H1 (cell line): ENCODE measurements around the gene LDLRAD4. TPM values are rescaled to one million over a fixed set of nuclear protein-coding genes. Genes with fewer than 3 reads are reported as not detected.

ENCODE experiments used
- CTCF ChIA-PET: fragments of 300-600 bp; sonication (Branson Sonifier 250); formaldehyde crosslinking; loops from one replicate; lab custom pipeline; 2021; ENCODE audit not compliant: partially characterized antibody; lab: Charles Lee
- POLR2A ChIA-PET: fragments of 300-600 bp; sonication (Branson Sonifier 250); formaldehyde crosslinking; loops from one replicate; lab custom pipeline; 2021; ENCODE audit warnings: inconsistent platforms; ENCODE audit not compliant: partially characterized antibody; lab: Charles Lee
- DNase-seq, 2 experiments: peaks; one replicate each; pipeline versions ENCODE4 v3.0.0 to v3.0.0-alpha.2; 2010 to 2022; ENCODE audit warnings: low spot score in 2 of 2, low read depth in 1 of 2, mixed read lengths in 1 of 2
- FAIRE-seq: peaks from 2 replicates; lab custom pipeline; 2011; peaks lifted over from hg19 to GRCh38; lab: Jason Lieb, UNC
- H2AFZ ChIP-seq: 2 replicates; pipeline ENCODE4 v1.8.1; 2012; ENCODE audit warnings: low read length, inconsistent platforms
- H2AK5ac ChIP-seq: 2 replicates; pipeline ENCODE4 v1.6.1; 2013; ENCODE audit warnings: low read depth, low read length
- H2BK120ac ChIP-seq: replicated peaks from 2 replicates; pipeline ENCODE3; 2013; ENCODE audit warnings: low read depth, low read length, inconsistent platforms
- H2BK12ac ChIP-seq: 2 replicates; pipeline ENCODE4 v1.6.1; 2013; ENCODE audit warnings: low read depth, low read length
- H2BK15ac ChIP-seq: 2 replicates; pipeline ENCODE4 v1.6.1; 2013; ENCODE audit warnings: low read length
- H2BK20ac ChIP-seq: 2 replicates; pipeline ENCODE4 v1.6.1; 2013; ENCODE audit warnings: low read length
- H2BK5ac ChIP-seq: 2 replicates; pipeline ENCODE4 v1.6.1; 2013; ENCODE audit warnings: low read depth, low read length
- H3K14ac ChIP-seq: 2 replicates; pipeline ENCODE4 v1.6.1; 2013; ENCODE audit warnings: inconsistent platforms; ENCODE audit not compliant: insufficient read length
- H3K18ac ChIP-seq: 2 replicates; pipeline ENCODE4 v1.6.1; 2013; ENCODE audit warnings: low read length; ENCODE audit errors: extremely low read depth
- H3K23ac ChIP-seq: 2 replicates; pipeline ENCODE4 v1.6.1; 2013; ENCODE audit warnings: inconsistent platforms; ENCODE audit not compliant: insufficient read length
- H3K23me2 ChIP-seq: 2 replicates; pipeline ENCODE4 v1.6.1; 2013; ENCODE audit warnings: low read depth, low read length
- H3K27ac ChIP-seq: 2 replicates; pipeline ENCODE4 v1.6.1; 2011; ENCODE audit warnings: low read depth, low read length, inconsistent platforms
- H3K27me3 ChIP-seq, 4 experiments: replicated peaks in 1 of 4; 1 replicate in 1 of 4; 2 replicates in 3 of 4; pipeline versions ENCODE4 v1.6.1 to v1.8.1; 2011 to 2013; ENCODE audit warnings: low read length in 3 of 4, mild to moderate bottlenecking in 3 of 4, inconsistent platforms in 2 of 4, mixed read lengths in 2 of 4, moderate library complexity in 1 of 4; ENCODE audit not compliant: control insufficient read depth in 3 of 4, insufficient read depth in 3 of 4; ENCODE audit errors: extremely low read depth in 1 of 4
- H3K36me3 ChIP-seq, 4 experiments: 2 replicates each; pipeline versions ENCODE4 v1.6.1 to v1.8.1; 2011 to 2013; ENCODE audit warnings: mild to moderate bottlenecking in 4 of 4, low read length in 3 of 4, moderate library complexity in 2 of 4, control low read depth in 1 of 4, inconsistent platforms in 1 of 4; ENCODE audit not compliant: insufficient read depth in 4 of 4, control insufficient read depth in 2 of 4
- H3K4ac ChIP-seq: replicated peaks from 2 replicates; pipeline ENCODE3; 2013; ENCODE audit warnings: low read length, low read depth, mixed read lengths, inconsistent platforms; ENCODE audit not compliant: insufficient read length
- H3K4me1 ChIP-seq, 4 experiments: replicated peaks in 1 of 4; 1 replicate in 1 of 4; 2 replicates in 3 of 4; pipeline versions ENCODE4 v1.6.1 to v1.8.1; 2011 to 2013; ENCODE audit warnings: low read length in 3 of 4, inconsistent platforms in 2 of 4, mixed read lengths in 1 of 4; ENCODE audit not compliant: insufficient read depth in 4 of 4, control insufficient read depth in 3 of 4
- H3K4me2 ChIP-seq, 2 experiments: 2 replicates each; pipeline versions ENCODE4 v1.6.1 to v1.8.1; 2011 to 2013; ENCODE audit warnings: low read depth in 2 of 2, low read length in 2 of 2, control low read depth in 1 of 2, inconsistent platforms in 1 of 2, mild to moderate bottlenecking in 1 of 2; ENCODE audit not compliant: insufficient read depth in 1 of 2
- H3K4me3 ChIP-seq, 4 experiments: fragments of 200-600, 300-600 bp in 1 of 4; sonication (generic), shearing (Covaris generic), sonication (Bioruptor Twin) in 1 of 4; 2 replicates each; pipeline versions ENCODE4 v1.5.1 to v1.8.1; 2011 to 2016; ENCODE audit warnings: low read length in 4 of 4, low read depth in 3 of 4, control low read depth in 2 of 4, inconsistent platforms in 2 of 4, mild to moderate bottlenecking in 2 of 4, mixed read lengths in 1 of 4, moderate library complexity in 1 of 4; ENCODE audit not compliant: insufficient read depth in 2 of 4; ENCODE audit errors: extremely low read depth in 1 of 4
- H3K56ac ChIP-seq: replicated peaks from 2 replicates; pipeline ENCODE3; 2013; ENCODE audit warnings: low read depth, mild to moderate bottlenecking, mixed read lengths, low read length, inconsistent platforms; ENCODE audit not compliant: insufficient read length
- H3K79me1 ChIP-seq: 2 replicates; pipeline ENCODE4 v1.6.1; 2013; ENCODE audit warnings: low read depth, low read length, control low read depth
- H3K79me2 ChIP-seq, 2 experiments: 2 replicates each; pipeline versions ENCODE4 v1.6.1 to v1.8.1; 2012 to 2013; ENCODE audit warnings: low read length in 2 of 2, mild to moderate bottlenecking in 2 of 2, inconsistent platforms in 1 of 2; ENCODE audit not compliant: insufficient read depth in 2 of 2, control insufficient read depth in 1 of 2
- H3K9ac ChIP-seq, 4 experiments: replicated peaks in 1 of 4; 1 replicate in 1 of 4; 2 replicates in 3 of 4; pipeline versions ENCODE4 v1.6.1 to v1.8.1; 2011 to 2013; ENCODE audit warnings: low read depth in 3 of 4, low read length in 3 of 4, control low read depth in 2 of 4, mild to moderate bottlenecking in 2 of 4, moderate library complexity in 2 of 4, inconsistent platforms in 1 of 4; ENCODE audit errors: extremely low read depth in 1 of 4
- H3K9me3 ChIP-seq, 2 experiments: 2 replicates each; pipeline versions ENCODE4 v1.6.1 to v1.8.1; 2012 to 2013; ENCODE audit warnings: mild to moderate bottlenecking in 2 of 2, moderate library complexity in 2 of 2, control low read depth in 1 of 2, inconsistent platforms in 1 of 2, low read depth in 1 of 2, low read length in 1 of 2, mixed read lengths in 1 of 2; ENCODE audit not compliant: insufficient read depth in 2 of 2
- H4K20me1 ChIP-seq, 2 experiments: replicated peaks in 1 of 2; 2 replicates each; pipeline versions ENCODE3 to v1.8.1; 2011 to 2013; ENCODE audit warnings: inconsistent platforms in 2 of 2, low read length in 2 of 2, mild to moderate bottlenecking in 1 of 2; ENCODE audit not compliant: insufficient read depth in 2 of 2, control insufficient read depth in 1 of 2
- H4K5ac ChIP-seq: 2 replicates; pipeline ENCODE4 v1.6.1; 2013; ENCODE audit warnings: low read length, low read depth, mixed read lengths, inconsistent platforms; ENCODE audit not compliant: insufficient read length
- H4K8ac ChIP-seq: 2 replicates; pipeline ENCODE4 v1.8.0; 2013; ENCODE audit warnings: mild to moderate bottlenecking, moderate library complexity, low read length, inconsistent platforms; ENCODE audit not compliant: insufficient read depth; ENCODE audit errors: extremely low read depth
- H4K91ac ChIP-seq: replicated peaks from 2 replicates; pipeline ENCODE3; 2013; ENCODE audit warnings: low read length, mixed read lengths, inconsistent platforms; ENCODE audit not compliant: insufficient read length
- ASH2L ChIP-seq: fragments of 200-600, 300-600 bp; sonication (generic); IDR thresholded peaks from one replicate; pipeline ENCODE4 v1.7.1; 2017; ENCODE audit warnings: low read length
- HDAC2 ChIP-seq, 2 experiments: fragments of 300-600 bp in 1 of 2; sonication (generic) in 1 of 2; IDR thresholded peaks; 2 replicates each; pipeline ENCODE4 v1.6.1; 2011 to 2012; ENCODE audit warnings: low read depth in 2 of 2, low read length in 2 of 2, mild to moderate bottlenecking in 2 of 2, moderate library complexity in 2 of 2, borderline replicate concordance in 1 of 2, inconsistent platforms in 1 of 2
- HDAC6 ChIP-seq: IDR thresholded peaks from one replicate; pipeline ENCODE4 v1.7.1; 2012; ENCODE audit warnings: low read depth, mild to moderate bottlenecking, inconsistent platforms, low read length, moderate library complexity
- KDM5A ChIP-seq: fragments of 200-600 bp; IDR thresholded peaks from 2 replicates; pipeline ENCODE4 v1.7.1; 2012; ENCODE audit warnings: mild to moderate bottlenecking, low read length, inconsistent platforms, mixed read lengths
- MAFK ChIP-seq: IDR thresholded peaks from 2 replicates; pipeline ENCODE4 v1.6.1; 2012; ENCODE audit warnings: low read depth, mild to moderate bottlenecking, improper control_type of control experiment, low read length
- POLR2A ChIP-seq, 2 experiments: IDR thresholded peaks; 1 replicate in 1 of 2; 2 replicates in 1 of 2; pipeline ENCODE4 v1.6.1; 2011; ENCODE audit warnings: low read depth in 2 of 2, low read length in 2 of 2, mild to moderate bottlenecking in 2 of 2; ENCODE audit errors: control extremely low read depth in 1 of 2
- POLR2AphosphoS5 ChIP-seq: IDR thresholded peaks from 2 replicates; pipeline ENCODE4 v1.6.1; 2011; ENCODE audit warnings: low read depth, low read length
- RXRA ChIP-seq: IDR thresholded peaks from 2 replicates; pipeline ENCODE4 v1.6.1; 2011; ENCODE audit warnings: low read depth, mild to moderate bottlenecking, low read length, moderate library complexity; ENCODE audit not compliant: insufficient read depth
- WGBS, 2 experiments: shearing (Covaris generic) in 1 of 2; methylation state at CpG; one replicate each; pipeline versions ENCODE4 v1.1.6 to v1.1.7; 2013 to 2015; ENCODE audit warnings: low lambda C conversion rate in 2 of 2, mixed read lengths in 2 of 2, inconsistent platforms in 1 of 2, low coverage in 1 of 2, missing lambda C conversion rate in 1 of 2; ENCODE audit not compliant: insufficient replicate concordance in 2 of 2, insufficient coverage in 1 of 2, insufficient read length in 1 of 2; ENCODE audit errors: extremely low coverage in 1 of 2, missing lambda C conversion rate in 1 of 2; 5-methylcytosine and 5-hydroxymethylcytosine counted together
- polyA plus RNA-seq, 7 experiments: library from polyadenylated mRNA; depleted of rRNA in 3 of 7; stranded (reverse) in 5 of 7; unstranded in 2 of 7; fragments of >200 nt in 5 of 7; fragments of 200-250 nt in 2 of 7; gene quantifications; 1 replicate in 5 of 7; 2 replicates in 1 of 7; 4 replicates in 1 of 7; pipeline versions ENCODE4 v1.2.1 to v1.2.3, GENCODE V29; 2011 to 2013; ENCODE audit warnings: missing spikeins in 2 of 7, mixed read lengths in 2 of 7
- total RNA-seq: library from RNA; stranded (reverse); fragmentation: NEBNext Ultra II Directional; extraction: Animal tissue kit (Norgen Biotek cat#: 25700); gene quantifications from 2 replicates; pipeline ENCODE4 v1.2.1, GENCODE V29; 2021
- TF ChIP-seq, protein P1 (sequence below): IDR thresholded peaks from 2 replicates; pipeline ENCODE4 v1.6.1; 2012; ENCODE audit warnings: inconsistent platforms
- TF ChIP-seq, protein P2 (sequence below): IDR thresholded peaks from 2 replicates; pipeline ENCODE4 v1.6.1; 2011; ENCODE audit warnings: low read depth, mild to moderate bottlenecking, low read length; ENCODE audit not compliant: insufficient read depth

Gene LDLRAD4
- total and polyA plus RNA-seq, 2 of the 8 experiments (the other 6 are each of a cell fraction or from before 2014, with no cell fraction given), result 0.77 to 1.4 TPM

DNA sequence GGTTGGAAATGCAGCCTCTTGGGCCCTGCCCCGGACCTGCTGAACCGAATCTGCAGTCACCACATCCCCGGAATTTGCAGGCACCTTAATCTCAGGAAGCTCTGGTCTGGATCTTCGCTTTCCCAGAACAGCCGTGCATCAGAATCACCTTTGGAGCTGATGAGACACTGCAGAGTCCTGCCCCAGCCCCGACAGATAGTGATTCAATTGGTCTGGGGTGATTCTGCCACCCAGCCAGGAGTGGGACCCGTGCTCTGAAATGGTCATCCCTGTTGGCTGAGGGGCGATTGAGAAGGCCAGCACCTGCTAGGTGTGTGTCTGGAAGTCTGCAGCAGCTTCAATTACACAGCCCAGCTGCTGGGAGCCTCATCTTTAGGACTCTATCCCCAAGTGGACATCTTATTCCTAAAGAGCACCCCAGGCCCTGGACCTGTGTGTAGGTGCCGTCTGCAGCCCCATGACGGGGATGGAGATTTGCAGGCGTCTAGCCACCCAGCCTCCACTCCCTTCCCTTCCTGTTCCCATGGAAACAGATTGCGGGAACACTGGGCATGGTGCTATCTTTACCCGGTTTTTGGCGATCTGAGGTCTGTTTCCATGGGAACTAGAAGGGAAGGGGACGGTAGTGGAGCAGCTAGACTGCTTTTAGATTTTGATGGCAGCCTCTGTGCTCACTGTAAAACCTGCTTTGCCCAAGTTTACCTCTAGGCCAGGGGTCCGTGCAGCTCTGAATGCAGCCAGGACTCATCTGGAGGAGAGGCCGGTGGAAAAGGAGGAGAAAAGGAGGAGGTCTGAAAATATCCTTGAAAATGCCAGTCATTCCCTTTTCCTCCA is 156.1 kb downstream of the LDLRAD4 start:
- FAIRE-seq (no peak), DNase-seq (no peak)
- H4K91ac ChIP-seq, result no peak overlapping the region
- ChIA-PET CTCF (interaction anchor here (1.8 kb wide), 1 partner anchor 37 kb away, joined by 3 read pairs; no protein-coding TSS in a partner anchor), POLR2A (interaction anchor here (0.5 kb wide), 1 partner anchor 182 kb away, joined by 3 read pairs; no protein-coding TSS in a partner anchor)
- H3K9ac ChIP-seq, result no peak overlapping the region
- no peak overlapping the region for H3K18ac ChIP-seq
- H3K4me1 ChIP-seq, result no peaks in the 10 kb centered on the region; a peak in 1 of 7 replicates
- no peak overlapping the region for H2BK20ac ChIP-seq
- H2AFZ ChIP-seq, result no peak overlapping the region
- H3K4me3 ChIP-seq, result no peak overlapping the region
- H3K4me2 ChIP-seq, result no peak overlapping the region
- no peak overlapping the region for H3K14ac ChIP-seq
- H3K23ac ChIP-seq, result no peak overlapping the region
- no peak overlapping the region for H4K5ac ChIP-seq
- H4K20me1 ChIP-seq, result no peaks in the 10 kb centered on the region
- no peak overlapping the region for H2BK120ac ChIP-seq
- no peak overlapping the region for H2BK5ac ChIP-seq
- H3K56ac ChIP-seq, result no peak overlapping the region
- H3K36me3 ChIP-seq, result no peaks in the 10 kb centered on the region
- no peak overlapping the region for H2BK15ac ChIP-seq
- 84% methylated on average over 17 of the region's 17 CpGs; no CpG with 5 or more reads in 1 of the 2 experiments for WGBS, 2 experiments
- H3K23me2 ChIP-seq, result no peaks in the 10 kb centered on the region
- no peaks in the 10 kb centered on the region for H3K79me2 ChIP-seq
- H3K9me3 ChIP-seq, result no peaks in the 10 kb centered on the region
- H2AK5ac ChIP-seq, result no peak overlapping the region
- no peak overlapping the region for H3K4ac ChIP-seq
- H3K79me1 ChIP-seq, result no peaks in the 10 kb centered on the region
- no peak overlapping the region for H3K27ac ChIP-seq
- H4K8ac ChIP-seq, result no peak overlapping the region
- H3K27me3 ChIP-seq, result no peaks in the 10 kb centered on the region
- no peak overlapping the region for H2BK12ac ChIP-seq
- no peak for TF ChIP-seq MAFK
- TF ChIP-seq, protein P1, sequence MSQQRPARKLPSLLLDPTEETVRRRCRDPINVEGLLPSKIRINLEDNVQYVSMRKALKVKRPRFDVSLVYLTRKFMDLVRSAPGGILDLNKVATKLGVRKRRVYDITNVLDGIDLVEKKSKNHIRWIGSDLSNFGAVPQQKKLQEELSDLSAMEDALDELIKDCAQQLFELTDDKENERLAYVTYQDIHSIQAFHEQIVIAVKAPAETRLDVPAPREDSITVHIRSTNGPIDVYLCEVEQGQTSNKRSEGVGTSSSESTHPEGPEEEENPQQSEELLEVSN, result no peak
- TF ChIP-seq HDAC2 (IDR thresholded peaks at IDR 0.05; ENCODE audit: borderline replicate concordance in 1 of 2, low read depth in 2 of 2, low read length in 2 of 2), result no peak
- no peak for TF ChIP-seq RXRA
- TF ChIP-seq ASH2L, result no peak
- TF ChIP-seq POLR2AphosphoS5, result no peak
- no peak for TF ChIP-seq KDM5A
- TF ChIP-seq HDAC6, result no peak
- TF ChIP-seq, protein P2, sequence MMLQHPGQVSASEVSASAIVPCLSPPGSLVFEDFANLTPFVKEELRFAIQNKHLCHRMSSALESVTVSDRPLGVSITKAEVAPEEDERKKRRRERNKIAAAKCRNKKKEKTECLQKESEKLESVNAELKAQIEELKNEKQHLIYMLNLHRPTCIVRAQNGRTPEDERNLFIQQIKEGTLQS, result no peak
- no peak for TF ChIP-seq POLR2A (IDR thresholded peaks at IDR 0.05; ENCODE audit: control extremely low read depth in 1 of 2, low read depth in 2 of 2, low read length in 2 of 2)
